SK-N-SH (cell line): ENCODE data around the gene MISFA. TPM values are rescaled to one million over a fixed set of nuclear protein-coding genes. Genes with fewer than 3 reads are reported as not detected.

ENCODE experiments used
- CTCF ChIA-PET: fragments of 300-600, 350-600 bp; formaldehyde crosslinking; extraction: SDS; loops from one replicate; lab custom pipeline; 2021; lab: Yijun Ruan, JAX
- POLR2A ChIA-PET: fragments of 350-600 bp; sonication (Branson Sonifier 250); formaldehyde crosslinking; extraction: SDS; loops from one replicate; lab custom pipeline; 2020; ENCODE audit warnings: antibody characterized with exemption, inconsistent platforms; lab: Yijun Ruan, JAX
- DNase-seq: peaks from one replicate; pipeline ENCODE4 v3.0.0; 2012
- H2AFZ ChIP-seq: fragments of 200-600 bp; sonication (generic); 2 replicates; pipeline ENCODE4 v1.8.1; 2016; ENCODE audit warnings: antibody characterized with exemption, mild to moderate bottlenecking, low read depth
- H3F3A ChIP-seq: fragments of 200-600 bp; sonication (generic); replicated peaks from 2 replicates; pipeline ENCODE3; 2016; ENCODE audit warnings: antibody characterized with exemption, mild to moderate bottlenecking; ENCODE audit not compliant: insufficient read depth
- H3K27ac ChIP-seq, 2 experiments: fragments of 200-500 bp in 1 of 2; fragments of 200-600 bp in 1 of 2; sonication (Bioruptor generic) in 1 of 2; sonication (generic), shearing (Covaris generic) in 1 of 2; 2 replicates each; pipeline versions ENCODE4 v1.5.1 to v1.6.1; 2014 to 2016; ENCODE audit warnings: low read depth in 2 of 2, inconsistent platforms in 1 of 2, low read length in 1 of 2, mild to moderate bottlenecking in 1 of 2, mixed read lengths in 1 of 2
- H3K27me3 ChIP-seq: fragments of 200-600 bp; sonication (generic), shearing (Covaris generic); 2 replicates; pipeline ENCODE4 v1.6.1; 2016; ENCODE audit warnings: mixed run types; ENCODE audit not compliant: insufficient read depth
- H3K36me3 ChIP-seq, 2 experiments: fragments of 200-500 bp in 1 of 2; fragments of 200-600 bp in 1 of 2; sonication (Bioruptor generic) in 1 of 2; sonication (generic) in 1 of 2; replicated peaks in 1 of 2; 2 replicates each; pipeline versions ENCODE3 to v1.5.1; 2014 to 2016; ENCODE audit warnings: low read length in 1 of 2, mild to moderate bottlenecking in 1 of 2; ENCODE audit not compliant: insufficient read depth in 2 of 2, control insufficient read depth in 1 of 2
- H3K4me1 ChIP-seq, 2 experiments: fragments of 200-500 bp in 1 of 2; fragments of 200-600 bp in 1 of 2; sonication (Bioruptor generic) in 1 of 2; sonication (generic), shearing (Covaris generic) in 1 of 2; 2 replicates each; pipeline versions ENCODE4 v1.5.1 to v1.6.1; 2014 to 2016; ENCODE audit warnings: low read depth in 1 of 2, low read length in 1 of 2, mixed run types in 1 of 2; ENCODE audit not compliant: insufficient read depth in 2 of 2, control insufficient read depth in 1 of 2
- H3K4me2 ChIP-seq: fragments of 200-600 bp; sonication (generic), shearing (Covaris generic); 2 replicates; pipeline ENCODE4 v1.6.1; 2017; ENCODE audit warnings: mixed run types
- H3K4me3 ChIP-seq, 2 experiments: fragments of 200-500 bp in 1 of 2; fragments of 200-600 bp in 1 of 2; sonication (Bioruptor generic) in 1 of 2; sonication (generic), shearing (Covaris generic) in 1 of 2; 2 replicates each; pipeline versions ENCODE4 v1.5.1 to v1.8.1; 2014 to 2016; ENCODE audit warnings: low read depth in 2 of 2, inconsistent platforms in 1 of 2, low read length in 1 of 2, mild to moderate bottlenecking in 1 of 2, mixed read lengths in 1 of 2, moderate library complexity in 1 of 2
- H3K79me2 ChIP-seq: fragments of 200-600 bp; sonication (generic); 2 replicates; pipeline ENCODE4 v1.8.1; 2017; ENCODE audit warnings: mild to moderate bottlenecking; ENCODE audit not compliant: insufficient read depth
- H3K9ac ChIP-seq: fragments of 200-600 bp; sonication (generic); 2 replicates; pipeline ENCODE4 v1.6.1; 2017; ENCODE audit warnings: mixed run types
- H3K9me2 ChIP-seq: fragments of 200-600 bp; sonication (generic); 2 replicates; pipeline ENCODE4 v1.6.1; 2017; ENCODE audit warnings: mixed run types
- H3K9me3 ChIP-seq: fragments of 200-600 bp; sonication (generic); 2 replicates; pipeline ENCODE4 v1.6.1; 2017; ENCODE audit warnings: mixed run types, mild to moderate bottlenecking, moderate library complexity
- H4K20me1 ChIP-seq: fragments of 200-600 bp; sonication (generic); 2 replicates; pipeline ENCODE4 v1.6.1; 2017; ENCODE audit warnings: mild to moderate bottlenecking, mixed run types; ENCODE audit not compliant: insufficient read depth
- CHD2 ChIP-seq: fragments of 150-350 bp; IDR thresholded peaks from 2 replicates; pipeline ENCODE4 v1.6.1; 2018; ENCODE audit warnings: low read length; ENCODE audit not compliant: partially characterized antibody
- ELF1 ChIP-seq: IDR thresholded peaks from 2 replicates; pipeline ENCODE4 v1.4.0; 2012
- EP300 ChIP-seq, 2 experiments: IDR thresholded peaks; 2 replicates each; pipeline versions ENCODE4 v1.4.0 to v1.6.1; 2012; ENCODE audit warnings: borderline replicate concordance in 1 of 2, low read depth in 1 of 2, low read length in 1 of 2
- EZH2phosphoT487 ChIP-seq: fragments of 200-600 bp; sonication (generic); IDR thresholded peaks from 2 replicates; pipeline ENCODE4 v1.6.1; 2017; ENCODE audit warnings: low read depth, mixed run types, mild to moderate bottlenecking, antibody characterized with exemption, moderate library complexity, borderline replicate concordance
- FOSL2 ChIP-seq: IDR thresholded peaks from 2 replicates; pipeline ENCODE4 v1.4.0; 2012; ENCODE audit warnings: low read depth, mild to moderate bottlenecking, moderate library complexity, borderline replicate concordance
- FOXJ3 ChIP-seq: sonication (generic); formaldehyde crosslinking; IDR thresholded peaks from 2 replicates; pipeline ENCODE4 v1.5.1; 2020; ENCODE audit warnings: mild to moderate bottlenecking, missing genetic modification reagents
- FOXM1 ChIP-seq: IDR thresholded peaks from 2 replicates; pipeline ENCODE4 v1.4.0; 2012; ENCODE audit warnings: low read depth, mild to moderate bottlenecking
- GABPA ChIP-seq: IDR thresholded peaks from 2 replicates; pipeline ENCODE4 v1.4.0; 2012; ENCODE audit warnings: low read depth, mild to moderate bottlenecking
- IRF3 ChIP-seq: fragments of 150-350 bp; IDR thresholded peaks from 2 replicates; pipeline ENCODE4 v1.6.1; 2016; ENCODE audit warnings: mild to moderate bottlenecking, low read depth, low read length
- NFIC ChIP-seq: IDR thresholded peaks from 2 replicates; pipeline ENCODE4 v1.4.0; 2012; ENCODE audit warnings: borderline replicate concordance
- NRF1 ChIP-seq: IDR thresholded peaks from 2 replicates; pipeline ENCODE4 v1.6.1; 2012; ENCODE audit warnings: low read depth, mild to moderate bottlenecking, low read length
- POLR2AphosphoS5 ChIP-seq: IDR thresholded peaks from 2 replicates; pipeline ENCODE4 v1.6.1; 2012; ENCODE audit warnings: low read depth, low read length
- RXRA ChIP-seq: IDR thresholded peaks from 2 replicates; pipeline ENCODE4 v1.4.0; 2012; ENCODE audit warnings: low read depth, mild to moderate bottlenecking, borderline replicate concordance
- SMC3 ChIP-seq: IDR thresholded peaks from 2 replicates; pipeline ENCODE4 v1.6.1; 2012; ENCODE audit warnings: low read depth, low read length, improper control_type of control experiment
- TCF12 ChIP-seq: IDR thresholded peaks from 2 replicates; pipeline ENCODE4 v1.4.0; 2012
- USF1 ChIP-seq: IDR thresholded peaks from 2 replicates; pipeline ENCODE4 v1.4.0; 2012; ENCODE audit warnings: low read depth, borderline replicate concordance
- YY1 ChIP-seq: IDR thresholded peaks from 2 replicates; pipeline ENCODE4 v1.4.0; 2012; ENCODE audit warnings: low read depth, mild to moderate bottlenecking
- WGBS: methylation state at CpG from one replicate; pipeline ENCODE4 v1.1.6; 2017; ENCODE audit warnings: low lambda C conversion rate; 5-methylcytosine and 5-hydroxymethylcytosine counted together
- polyA plus RNA-seq, 3 experiments: library from polyadenylated mRNA; depleted of rRNA; stranded (reverse); fragments of >200 nt; gene quantifications; 2 replicates each; pipeline ENCODE4 v1.2.3, GENCODE V29; 2012
- TF ChIP-seq, protein P1 (sequence below): IDR thresholded peaks from 2 replicates; pipeline ENCODE4; 2012
- TF ChIP-seq, protein P2 (sequence below): fragments of 150-350 bp; IDR thresholded peaks from 2 replicates; pipeline ENCODE4 v1.6.1; 2017; ENCODE audit warnings: antibody characterized with exemption, low read length, low read depth, borderline replicate concordance

The MISFA gene
- polyA plus RNA-seq, 1 of the 3 experiments (the other 2 are of a cell fraction) = 2.4 TPM

DNA sequence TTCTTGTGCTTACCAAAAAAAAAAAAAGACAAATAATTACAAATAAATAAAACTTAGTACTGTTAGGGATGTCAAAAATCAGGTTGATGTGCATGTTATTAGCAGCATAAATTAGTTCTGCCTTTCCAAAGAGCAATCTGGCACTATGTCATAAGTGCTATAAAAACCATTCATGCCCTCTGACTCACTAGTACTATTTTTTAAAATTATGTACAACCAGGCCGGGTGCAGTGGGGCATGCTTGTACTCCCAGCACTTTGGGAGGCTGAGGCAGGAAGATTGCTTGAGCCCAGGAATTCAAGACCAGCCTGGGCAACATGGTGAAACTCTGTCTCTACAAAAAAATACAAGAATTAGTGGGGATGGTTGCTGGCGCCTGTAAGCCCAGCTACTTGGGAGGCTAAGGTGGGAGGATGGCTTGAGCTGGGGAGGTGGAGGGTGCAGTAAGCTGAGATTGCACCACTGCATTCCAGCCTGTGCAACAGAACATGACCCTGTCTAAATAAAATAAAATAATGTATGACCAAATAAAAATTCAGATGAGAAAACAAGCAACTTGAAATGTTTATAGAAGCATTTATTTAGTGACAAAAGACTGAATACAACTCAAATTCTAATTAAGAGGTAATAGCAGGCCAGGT, 36.4 kb upstream of the MISFA start:
- ChIA-PET CTCF (interaction anchor here (1.1 kb wide), 1 partner anchor 212 kb away, joined by 3 read pairs; no protein-coding TSS in a partner anchor), POLR2A (no interaction called here)
- no peak for DNase-seq
- H2AFZ ChIP-seq = no peak overlapping the region
- no peaks in the 10 kb centered on the region for H3K79me2 ChIP-seq
- H3K36me3 ChIP-seq = peaks cover 15 to 65% of the 10 kb centered on the region in 2 experiments
- no peaks in the 10 kb centered on the region for H4K20me1 ChIP-seq
- no peaks in the 10 kb centered on the region for H3K9me3 ChIP-seq
- H3F3A ChIP-seq = peaks cover 4% of the 10 kb centered on the region
- H3K4me3 ChIP-seq = no peak overlapping the region
- 89% methylated on average over 2 of the region's 2 CpGs for WGBS
- no peak overlapping the region for H3K4me2 ChIP-seq
- no peaks in the 10 kb centered on the region for H3K4me1 ChIP-seq
- H3K9me2 ChIP-seq = no peaks in the 10 kb centered on the region
- TF ChIP-seq FOSL2 = no peak
- no peak for TF ChIP-seq EP300 (IDR thresholded peaks at IDR 0.05; ENCODE audit: borderline replicate concordance in 1 of 2, low read depth in 1 of 2, low read length in 1 of 2)
- TF ChIP-seq, protein P1, sequence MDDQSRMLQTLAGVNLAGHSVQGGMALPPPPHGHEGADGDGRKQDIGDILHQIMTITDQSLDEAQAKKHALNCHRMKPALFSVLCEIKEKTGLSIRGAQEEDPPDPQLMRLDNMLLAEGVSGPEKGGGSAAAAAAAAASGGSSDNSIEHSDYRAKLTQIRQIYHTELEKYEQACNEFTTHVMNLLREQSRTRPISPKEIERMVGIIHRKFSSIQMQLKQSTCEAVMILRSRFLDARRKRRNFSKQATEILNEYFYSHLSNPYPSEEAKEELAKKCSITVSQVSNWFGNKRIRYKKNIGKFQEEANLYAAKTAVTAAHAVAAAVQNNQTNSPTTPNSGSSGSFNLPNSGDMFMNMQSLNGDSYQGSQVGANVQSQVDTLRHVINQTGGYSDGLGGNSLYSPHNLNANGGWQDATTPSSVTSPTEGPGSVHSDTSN = no peak
- TF ChIP-seq GABPA = no peak
- no peak for TF ChIP-seq FOXJ3 (CRISPR knock-in tag)
- no peak for TF ChIP-seq CHD2
- TF ChIP-seq USF1 = no peak
- no peak for TF ChIP-seq EZH2phosphoT487
- no peak for TF ChIP-seq NRF1
- no peak for TF ChIP-seq POLR2AphosphoS5
- TF ChIP-seq ELF1 = no peak
- TF ChIP-seq IRF3 = no peak
- no peak for TF ChIP-seq FOXM1
- no peak for TF ChIP-seq YY1
- TF ChIP-seq SMC3 = no peak
- TF ChIP-seq, all 33 proteins: peak for 0
- Histone ChIP-seq H3K27ac (no peak overlapping the region), H3K27me3 (no peaks in the 10 kb centered on the region), H3K9ac (no peak overlapping the region)

DNA sequence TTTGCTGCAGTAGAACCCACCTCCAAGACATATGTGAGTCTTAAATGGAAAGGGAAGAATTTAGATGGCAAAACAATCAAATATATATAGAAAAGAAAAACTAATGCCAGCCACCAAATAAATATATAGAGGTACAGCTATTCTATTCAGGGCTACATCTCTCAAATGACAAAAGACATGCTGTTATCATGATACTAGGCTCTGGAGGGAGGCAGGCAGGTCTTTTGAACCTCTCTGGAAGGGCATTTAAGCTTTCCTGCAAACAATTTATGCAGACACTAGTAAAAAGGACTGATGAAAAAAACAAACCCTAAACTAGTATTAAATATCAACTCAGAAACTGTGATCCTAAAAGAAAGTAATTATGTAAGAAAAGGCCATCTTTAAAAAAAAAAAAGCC, 35.4 kb upstream of the MISFA start:
- CTCF ChIA-PET = interaction anchor here (0.7 to 1.4 kb wide), 3 partner anchors 14 to 211 kb away, joined by 3 to 6 read pairs (median 3); no protein-coding TSS in a partner anchor
- no peak for TF ChIP-seq TCF12
- TF ChIP-seq RXRA = no peak
- no peak for TF ChIP-seq IRF3
- TF ChIP-seq CHD2 = no peak
- TF ChIP-seq YY1 = no peak
- no peak for TF ChIP-seq ELF1
- TF ChIP-seq NFIC = no peak
- TF ChIP-seq, protein P2, sequence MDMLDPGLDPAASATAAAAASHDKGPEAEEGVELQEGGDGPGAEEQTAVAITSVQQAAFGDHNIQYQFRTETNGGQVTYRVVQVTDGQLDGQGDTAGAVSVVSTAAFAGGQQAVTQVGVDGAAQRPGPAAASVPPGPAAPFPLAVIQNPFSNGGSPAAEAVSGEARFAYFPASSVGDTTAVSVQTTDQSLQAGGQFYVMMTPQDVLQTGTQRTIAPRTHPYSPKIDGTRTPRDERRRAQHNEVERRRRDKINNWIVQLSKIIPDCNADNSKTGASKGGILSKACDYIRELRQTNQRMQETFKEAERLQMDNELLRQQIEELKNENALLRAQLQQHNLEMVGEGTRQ = no peak
- TF ChIP-seq SMC3 = no peak
- no peak for TF ChIP-seq FOXJ3 (CRISPR knock-in tag)
- TF ChIP-seq EP300 (IDR thresholded peaks at IDR 0.05; ENCODE audit: borderline replicate concordance in 1 of 2, low read depth in 1 of 2, low read length in 1 of 2) = no peak

More for the DNA sequence above, 35.4 kb upstream of the MISFA start:
- Histone ChIP-seq H2AFZ (no peak overlapping the region), H3K27me3 (no peaks in the 10 kb centered on the region), H3K4me2 (no peak overlapping the region), H3K4me3 (no peak overlapping the region), H3K27ac (no peak overlapping the region), H3F3A (peaks cover 4% of the 10 kb centered on the region), H3K9me2 (no peaks in the 10 kb centered on the region), H3K36me3 (peaks cover 15 to 71% of the 10 kb centered on the region in 2 experiments), H3K9me3 (no peaks in the 10 kb centered on the region), H3K4me1 (no peaks in the 10 kb centered on the region), H3K9ac (no peak overlapping the region), H4K20me1 (no peaks in the 10 kb centered on the region), H3K79me2 (no peaks in the 10 kb centered on the region)
- no peak for DNase-seq
- POLR2A ChIA-PET = no interaction called here
